ENCODE measurements around the gene ASB2. TPM values are rescaled to one million over a fixed set of nuclear protein-coding genes. Genes with fewer than 3 reads are reported as not detected.

The ASB2 gene
- total RNA-seq, 4 donors from 2014 or later: 22.1 to 35.8 (median 27.9) TPM

GRCh38 chr14:93965287-93965821, 11.0 kb downstream of the ASB2 start:
- in situ Hi-C loops (cut with MboI; ENCODE audit: low pct_ligation_motif_present in 1 of 4, low pct_unique_long_range_greater_than_20kb in 1 of 4, low sequenced_read_pairs in 3 of 4): no loop called here
- Histone ChIP-seq H3K36me3 (no peaks in the 10 kb centered on the region), H3K27ac (peak overlapping the region; percentile 51 to 91 (median 70)), H3K4me3 (no peak overlapping the region), H3K9me3 (no peaks in the 10 kb centered on the region), H3K4me1 (peaks cover 7 to 42% (median 23%) of the 10 kb centered on the region in 4 donors), H3K27me3 (no peaks in the 10 kb centered on the region)
- DNase-seq: no peak
- WGBS, 2 donors (ENCODE audit: low coverage in 1 of 2): 50 to 71% methylated on average over 1 to 3 of the region's 3 CpGs
- intact Hi-C loops (cut with DNase I; ENCODE audit: low total_unique reads): loop anchor here (5.0 kb wide), 1 partner anchor 1313 kb away; no protein-coding TSS in a partner anchor
- TF ChIP-seq POLR2A (IDR thresholded peaks at IDR 0.05) (no peak), CTCF (IDR thresholded peaks at IDR 0.05) (no peak), POLR2AphosphoS5 (IDR thresholded peaks at IDR 0.05) (peak in 1 of 3 donors; percentile 18), EP300 (IDR thresholded peaks at IDR 0.05; ENCODE audit: low read depth) (no peak)

- peak overlapping the region; percentile 51 to 91 (median 66) for H3K27ac ChIP-seq
- no peak for DNase-seq
- no peaks in the 10 kb centered on the region for H3K27me3 ChIP-seq
- no peaks in the 10 kb centered on the region for H3K9me3 ChIP-seq
- H3K36me3 ChIP-seq: no peaks in the 10 kb centered on the region
- TF ChIP-seq CTCF (IDR thresholded peaks at IDR 0.05) (no peak), POLR2A (IDR thresholded peaks at IDR 0.05) (no peak), POLR2AphosphoS5 (IDR thresholded peaks at IDR 0.05) (no peak), EP300 (IDR thresholded peaks at IDR 0.05; ENCODE audit: low read depth) (no peak)
- H3K4me3 ChIP-seq: no peak overlapping the region
- WGBS, 2 donors (ENCODE audit: low coverage in 1 of 2): 87 to 92% methylated on average over 3 of the region's 3 CpGs
- intact Hi-C loops (cut with DNase I; ENCODE audit: low total_unique reads) (loop anchor here (5.0 kb wide), 1 partner anchor 1313 kb away; no protein-coding TSS in a partner anchor), in situ Hi-C loops (cut with MboI; ENCODE audit: low pct_ligation_motif_present in 1 of 4, low pct_unique_long_range_greater_than_20kb in 1 of 4, low sequenced_read_pairs in 3 of 4) (no loop called here)
- peaks cover 5 to 42% (median 23%) of the 10 kb centered on the region in 4 donors for H3K4me1 ChIP-seq
Measured at GRCh38 chr14:93964820-93965286, 11.5 kb downstream of the ASB2 start.

DNA sequence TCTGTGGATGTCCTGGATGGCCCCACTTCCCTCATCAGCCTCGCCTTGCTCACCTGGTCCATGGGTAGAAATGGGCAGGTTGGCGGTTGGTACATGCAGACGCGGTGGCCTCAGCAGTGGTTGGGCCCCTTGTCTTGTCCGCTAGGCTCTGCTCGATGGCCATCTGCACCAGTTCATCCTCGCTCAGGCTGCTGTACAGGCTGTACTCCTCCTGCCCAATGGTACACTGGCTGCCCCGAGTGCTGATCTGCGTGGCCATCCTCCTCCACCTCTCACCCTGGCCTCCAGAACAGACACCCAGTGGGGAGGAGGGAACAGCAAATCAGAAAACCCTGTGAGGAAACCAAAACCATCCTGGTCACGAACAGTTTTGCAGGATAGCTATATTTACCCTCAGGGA, 12.1 kb downstream of the ASB2 start:
- 58 to 92% methylated on average over 2 to 10 of the region's 10 CpGs for WGBS, 2 donors (ENCODE audit: low coverage in 1 of 2)
- H3K27ac ChIP-seq: peak overlapping the region; percentile 73 to 91 (median 75)
- no peaks in the 10 kb centered on the region for H3K36me3 ChIP-seq
- in situ Hi-C loops (cut with MboI; ENCODE audit: low pct_ligation_motif_present in 1 of 4, low pct_unique_long_range_greater_than_20kb in 1 of 4, low sequenced_read_pairs in 3 of 4): no loop called here
- H3K27me3 ChIP-seq: no peaks in the 10 kb centered on the region
- H3K4me3 ChIP-seq: no peak overlapping the region
- DNase-seq: no peak
- H3K4me1 ChIP-seq: peaks cover under 1 to 41% (median 23%) of the 10 kb centered on the region in 4 donors
- no peaks in the 10 kb centered on the region for H3K9me3 ChIP-seq
- intact Hi-C loops (cut with DNase I; ENCODE audit: low total_unique reads): no loop called here
- TF ChIP-seq CTCF (IDR thresholded peaks at IDR 0.05) (no peak), POLR2A (IDR thresholded peaks at IDR 0.05) (no peak), EP300 (IDR thresholded peaks at IDR 0.05; ENCODE audit: low read depth) (no peak), POLR2AphosphoS5 (IDR thresholded peaks at IDR 0.05) (no peak)

- intact Hi-C loops (cut with DNase I; ENCODE audit: low total_unique reads): no loop called here
- 50 to 64% methylated on average over 2 to 4 of the region's 4 CpGs for WGBS, 2 donors (ENCODE audit: low coverage in 1 of 2)
- peak overlapping the region; percentile 73 to 91 (median 75) for H3K27ac ChIP-seq
Measured at GRCh38 chr14:93963692-93964091, 12.7 kb downstream of the ASB2 start.

More at GRCh38 chr14:93963692-93964091, 12.7 kb downstream of the ASB2 start:
- in situ Hi-C loops (cut with MboI; ENCODE audit: low pct_ligation_motif_present in 1 of 4, low pct_unique_long_range_greater_than_20kb in 1 of 4, low sequenced_read_pairs in 3 of 4): no loop called here
- Histone ChIP-seq H3K27me3 (no peaks in the 10 kb centered on the region), H3K9me3 (no peaks in the 10 kb centered on the region), H3K36me3 (no peaks in the 10 kb centered on the region), H3K4me1 (peaks cover 4 to 46% (median 27%) of the 10 kb centered on the region in 4 donors), H3K4me3 (no peak overlapping the region)
- TF ChIP-seq POLR2A (IDR thresholded peaks at IDR 0.05): no peak
- no peak for TF ChIP-seq EP300 (IDR thresholded peaks at IDR 0.05; ENCODE audit: low read depth)
- TF ChIP-seq POLR2AphosphoS5 (IDR thresholded peaks at IDR 0.05): no peak
- TF ChIP-seq CTCF (IDR thresholded peaks at IDR 0.05): no peak
- no peak for DNase-seq
